ENCODE measurements around the gene SOX11.
"Not testable (repeated sequence)": the region's sequence is repeated elsewhere in the genome, so short reads cannot be mapped to it uniquely, and the experiment has no call there.

Gene SOX11

GRCh38 chr2:5691985-5692529, at the start of gene SOX11:
Gene SOX11, plus strand, starts transcription at chr2:5692384. Its CDS starts 338 bp downstream, at chr2:5692722.
- no peak within 1 kb of the TSS for H3K4me3 ChIP-seq (ENCODE audit: low read length)
- no peak for TF ChIP-seq ZNF274 (IDR thresholded peaks at IDR 0.05; ENCODE audit: low read depth, low read length)

DNA sequence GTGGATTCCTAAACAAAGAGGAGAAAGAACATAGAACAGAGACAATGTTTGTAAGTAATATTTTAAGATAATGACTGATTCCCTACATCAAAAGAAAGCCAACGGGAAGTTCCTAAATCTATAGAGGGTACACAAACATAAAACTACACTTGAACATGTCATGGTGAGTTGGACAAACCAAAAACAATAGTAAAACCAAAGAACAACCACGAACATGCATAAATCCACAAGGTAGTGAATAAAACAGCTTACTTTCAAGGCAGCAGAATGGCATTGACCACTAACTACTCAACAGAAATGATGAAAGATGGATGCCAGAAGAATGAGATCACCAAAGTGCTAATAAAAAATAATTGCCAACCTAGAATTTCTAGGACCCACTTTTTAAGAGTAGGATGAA, 39.5 kb upstream of the SOX11 start:
- not testable (repeated sequence) for H3K4me3 ChIP-seq (ENCODE audit: low read length)

DNA sequence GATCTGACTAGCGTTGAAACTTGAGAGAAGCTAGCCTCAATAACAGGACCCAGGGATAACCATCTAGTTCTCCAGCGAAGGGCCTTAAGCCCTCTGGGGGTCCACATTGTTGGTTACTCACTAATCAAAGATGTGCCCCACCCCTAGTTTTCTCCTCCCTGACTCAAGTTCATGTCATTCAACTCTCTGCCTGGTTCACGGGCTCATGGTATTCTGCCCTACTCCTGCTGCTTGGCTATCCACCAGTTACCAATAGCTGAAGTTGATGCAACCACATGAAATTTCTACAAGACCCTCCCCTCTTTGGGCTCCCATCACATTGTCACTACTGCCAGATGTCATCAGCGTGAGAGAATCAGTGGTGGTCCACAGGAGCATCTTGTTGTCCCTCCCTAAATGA, 38.4 kb upstream of the SOX11 start:
- not testable (repeated sequence) for H3K4me3 ChIP-seq (ENCODE audit: low read length)

DNA sequence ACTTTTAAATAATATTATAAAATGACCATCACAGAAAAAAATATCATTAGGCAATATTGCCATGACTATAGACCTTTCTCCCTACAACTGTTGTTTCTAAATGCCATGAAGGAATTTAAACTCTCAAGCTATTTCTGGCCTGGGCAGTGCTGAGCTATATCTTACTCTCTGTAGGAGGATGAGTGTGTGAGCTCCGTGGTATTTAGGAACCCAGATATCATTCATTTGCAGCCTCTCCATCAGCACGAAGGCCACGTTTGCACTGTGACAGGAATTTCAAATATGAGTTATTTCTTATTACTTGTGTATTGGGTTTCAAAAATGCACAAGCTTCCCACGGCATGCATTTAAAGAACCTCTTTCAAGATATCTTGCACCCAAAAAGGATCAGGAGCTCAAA, 35.0 kb upstream of the SOX11 start:
- H3K4me3 ChIP-seq (ENCODE audit: low read length) = no peak overlapping the region
- no peak for TF ChIP-seq ZNF274 (IDR thresholded peaks at IDR 0.05; ENCODE audit: low read depth, low read length)

DNA sequence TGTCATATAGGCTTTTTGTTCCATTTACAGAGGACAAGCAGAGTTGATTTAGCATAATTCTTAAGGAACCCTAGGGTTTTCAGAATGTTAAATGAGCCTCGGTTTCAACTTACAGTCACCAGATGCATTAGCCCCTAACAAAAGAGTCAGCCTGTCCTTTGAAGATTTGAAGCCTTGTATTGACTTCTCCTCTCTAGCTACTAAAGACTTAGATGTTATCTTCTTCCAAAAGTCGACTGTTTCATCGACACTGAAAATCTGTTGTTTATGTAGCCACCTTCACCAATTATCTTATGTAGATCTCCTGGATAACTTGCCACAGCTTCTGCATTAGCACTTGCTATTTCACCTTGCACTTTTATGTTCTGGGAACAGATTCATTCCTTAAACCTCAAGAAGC, 31.6 kb upstream of the SOX11 start:
- no peak overlapping the region for H3K4me3 ChIP-seq (ENCODE audit: low read length)
- TF ChIP-seq ZNF274 (IDR thresholded peaks at IDR 0.05; ENCODE audit: low read depth, low read length) = no peak

DNA sequence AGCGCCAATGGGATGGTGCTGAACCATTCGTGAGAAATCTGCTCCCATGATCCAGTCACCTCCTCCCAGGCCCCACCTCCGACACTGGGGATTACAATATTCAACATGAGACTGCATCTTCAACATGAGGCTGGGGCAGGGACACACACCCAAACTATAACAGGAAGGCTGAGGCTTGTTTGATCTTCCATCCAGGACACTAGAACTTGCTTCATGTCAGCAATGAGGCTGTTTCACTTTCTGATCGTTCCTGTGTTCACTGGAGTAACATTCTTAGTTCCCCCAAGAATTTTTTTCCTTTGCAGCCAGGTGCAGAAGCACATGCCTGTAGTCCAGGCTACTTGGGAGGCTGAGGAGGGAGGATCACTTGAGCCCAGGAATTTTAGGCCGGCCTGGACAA, 30.8 kb upstream of the SOX11 start:
- no peak for TF ChIP-seq ZNF274 (IDR thresholded peaks at IDR 0.05; ENCODE audit: low read depth, low read length)
- no peak overlapping the region for H3K4me3 ChIP-seq (ENCODE audit: low read length)

DNA sequence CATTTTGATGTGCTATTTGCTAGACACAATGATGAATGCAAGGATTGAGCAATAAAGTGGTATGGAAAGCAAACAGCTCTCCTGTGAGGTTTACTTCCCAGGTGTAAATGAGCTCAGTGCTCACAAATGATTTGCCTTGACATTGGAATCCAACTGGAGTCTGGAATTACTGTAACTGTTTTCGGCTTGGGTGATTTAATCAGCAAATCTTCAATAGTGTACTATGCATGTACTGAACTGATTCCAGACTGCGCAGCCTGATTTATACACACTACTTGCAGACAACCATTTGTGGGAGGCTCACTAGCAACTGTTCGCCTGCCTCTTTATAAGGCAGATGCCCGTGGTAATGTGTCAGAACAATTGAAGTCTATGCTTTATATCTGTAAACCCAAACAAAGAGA, 27.9 kb upstream of the SOX11 start:
- TF ChIP-seq ZNF274 (IDR thresholded peaks at IDR 0.05; ENCODE audit: low read depth, low read length) = no peak
- H3K4me3 ChIP-seq (ENCODE audit: low read length) = no peak overlapping the region

- TF ChIP-seq ZNF274 (IDR thresholded peaks at IDR 0.05; ENCODE audit: low read depth, low read length) = no peak
- H3K4me3 ChIP-seq (ENCODE audit: low read length) = no peak overlapping the region
Measured at GRCh38 chr2:5665066-5665465, 27.1 kb upstream of the SOX11 start.

DNA sequence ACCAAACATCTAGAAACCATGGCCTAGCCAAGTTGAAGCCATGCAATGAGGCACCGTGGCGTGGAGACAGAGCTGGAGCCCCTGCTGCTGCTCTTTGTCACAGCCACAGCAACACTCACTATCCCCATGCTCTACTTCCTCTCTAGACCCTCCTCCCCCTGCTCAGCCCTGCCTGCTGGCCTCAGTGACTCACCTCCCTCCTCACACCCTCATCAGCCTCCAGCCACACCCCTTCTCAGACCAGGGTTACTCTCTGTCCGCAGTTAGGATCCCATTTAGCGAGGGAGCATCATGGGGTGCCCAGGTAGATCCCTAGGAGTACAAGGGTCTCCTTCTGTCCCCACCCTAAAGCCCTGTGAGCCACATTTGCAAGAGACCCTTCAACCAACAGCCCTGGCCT, 25.4 kb upstream of the SOX11 start:
- TF ChIP-seq ZNF274 (IDR thresholded peaks at IDR 0.05; ENCODE audit: low read depth, low read length) = no peak

DNA sequence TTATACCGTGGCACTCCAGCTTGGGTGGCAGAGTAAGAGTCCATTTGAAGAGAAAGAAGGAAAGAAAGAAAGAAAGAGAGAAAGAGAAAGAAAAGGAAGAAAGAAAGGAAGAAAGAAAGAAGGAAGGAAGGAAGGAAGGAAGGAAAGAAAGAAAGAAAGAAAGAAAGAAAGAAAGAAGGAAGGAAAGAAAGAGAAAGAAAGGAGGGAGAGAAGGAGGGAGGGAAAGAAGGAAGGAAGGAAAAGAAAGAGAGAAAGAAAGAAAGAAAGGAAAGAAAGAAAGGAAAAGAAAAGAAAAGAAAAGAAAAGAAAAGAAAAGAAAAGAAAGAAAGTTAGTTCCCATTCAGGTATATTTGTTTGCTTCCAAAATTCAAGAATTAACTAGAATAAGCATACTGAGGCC, 24.5 kb upstream of the SOX11 start:
- not testable (repeated sequence) for H3K4me3 ChIP-seq (ENCODE audit: low read length)

More for the DNA sequence above, 25.4 kb upstream of the SOX11 start:
- H3K4me3 ChIP-seq (ENCODE audit: low read length) = no peak overlapping the region

GRCh38 chr2:5668682-5669250, 23.4 kb upstream of the SOX11 start:
- TF ChIP-seq ZNF274 (IDR thresholded peaks at IDR 0.05; ENCODE audit: low read depth, low read length) = no peak
- no peak overlapping the region for H3K4me3 ChIP-seq (ENCODE audit: low read length)

- H3K4me3 ChIP-seq (ENCODE audit: low read length) = no peak overlapping the region
Measured at GRCh38 chr2:5672749-5673144, 19.4 kb upstream of the SOX11 start.

DNA sequence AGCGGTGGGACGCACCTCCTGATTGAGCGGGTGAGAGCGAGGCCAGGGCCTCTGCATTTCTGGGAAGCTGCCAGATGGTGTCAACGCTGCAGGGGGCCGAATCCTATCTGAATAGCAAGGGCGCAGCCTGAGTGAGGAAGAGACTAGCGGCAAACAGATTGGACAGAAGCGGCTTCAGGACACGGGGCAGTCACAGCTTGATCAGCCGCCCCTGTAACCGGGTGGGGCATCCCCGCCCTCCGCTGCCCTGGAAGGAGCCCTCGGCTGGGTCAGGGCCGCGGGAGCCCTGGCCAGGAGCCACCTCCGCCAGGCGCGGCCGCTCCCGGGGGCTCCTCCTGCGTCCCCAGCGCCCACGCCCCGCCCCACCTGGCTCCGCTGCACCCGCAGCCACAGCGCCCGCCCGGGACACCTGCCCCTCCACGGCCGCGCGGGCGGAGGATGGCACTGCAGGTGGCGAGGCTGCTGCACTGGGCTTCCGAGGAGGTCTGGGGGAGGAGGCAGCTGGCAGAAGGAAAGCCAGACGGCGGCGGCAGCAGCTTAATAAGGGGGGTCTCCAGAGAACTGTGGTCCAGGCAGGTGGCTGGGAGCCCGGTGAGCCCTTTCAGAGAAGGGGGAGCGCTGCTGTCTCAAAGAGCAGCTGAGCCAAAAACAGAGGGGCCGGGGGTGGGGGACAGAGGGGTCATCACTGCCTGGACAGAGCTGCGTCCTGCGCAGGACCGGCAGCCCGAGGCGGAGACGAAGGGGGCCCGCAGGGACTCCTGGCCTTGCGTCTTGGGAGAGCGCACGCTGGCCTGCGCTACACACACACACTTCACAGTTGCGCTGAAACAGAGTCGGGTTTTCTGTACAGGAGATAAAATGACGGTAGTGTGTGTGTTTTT, 18.8 kb upstream of the SOX11 start:
- TF ChIP-seq ZNF274 (IDR thresholded peaks at IDR 0.05; ENCODE audit: low read depth, low read length) = no peak
- H3K4me3 ChIP-seq (ENCODE audit: low read length) = no peak overlapping the region

More at GRCh38 chr2:5672749-5673144, 19.4 kb upstream of the SOX11 start:
- no peak for TF ChIP-seq ZNF274 (IDR thresholded peaks at IDR 0.05; ENCODE audit: low read depth, low read length)

DNA sequence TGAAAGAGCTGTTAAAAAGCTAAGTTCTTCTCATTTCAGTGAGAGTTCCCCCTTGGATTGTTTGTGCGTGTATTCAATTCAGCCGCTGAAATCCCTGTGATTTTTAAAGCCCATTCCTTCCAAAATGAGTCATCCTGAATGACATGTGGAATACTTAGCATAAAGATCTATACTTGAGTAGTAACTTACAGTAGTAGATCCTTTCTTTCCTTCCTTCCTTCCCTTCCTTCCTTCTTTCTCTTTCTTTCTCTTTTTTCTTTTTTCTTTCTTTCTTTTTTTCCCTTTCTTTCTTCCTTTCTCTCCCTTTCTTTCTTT, 18.2 kb upstream of the SOX11 start:
- no peak overlapping the region for H3K4me3 ChIP-seq (ENCODE audit: low read length)
- no peak for TF ChIP-seq ZNF274 (IDR thresholded peaks at IDR 0.05; ENCODE audit: low read depth, low read length)

GRCh38 chr2:5677133-5677532, 15.1 kb upstream of the SOX11 start:
- H3K4me3 ChIP-seq (ENCODE audit: low read length) = no peak overlapping the region
- no peak for TF ChIP-seq ZNF274 (IDR thresholded peaks at IDR 0.05; ENCODE audit: low read depth, low read length)
